DND-41 (cell line): Measurements from ENCODE around the gene SDF2L1.

ENCODE experiments used
- ATAC-seq: fragments of 200-7000 bp; cut with Tn5 transposase; 3 replicates; pipeline ENCODE4 v1.9.1; 2021; ENCODE audit warnings: low read depth; ENCODE audit not compliant: insufficient read depth
- DNase-seq: peaks from one replicate; pipeline ENCODE4 v3.0.0-alpha.2; 2020
- H2AFZ ChIP-seq: 2 replicates; pipeline ENCODE4 v1.6.0; 2012; ENCODE audit warnings: low read depth, low read length
- H3K27ac ChIP-seq: 2 replicates; pipeline ENCODE4 v1.5.1; 2012; ENCODE audit warnings: low read length, inconsistent platforms
- H3K27me3 ChIP-seq: fragments of 200-600 bp; sonication (generic); 2 replicates; pipeline ENCODE4 v1.6.0; 2012; ENCODE audit warnings: low read length, mild to moderate bottlenecking, inconsistent platforms; ENCODE audit not compliant: insufficient read depth, poor library complexity
- H3K36me3 ChIP-seq: 2 replicates; pipeline ENCODE4 v1.5.1; 2012; ENCODE audit warnings: low read length, inconsistent platforms; ENCODE audit not compliant: insufficient read depth
- H3K4me1 ChIP-seq: 2 replicates; pipeline ENCODE4 v1.5.1; 2012; ENCODE audit warnings: mild to moderate bottlenecking, low read length; ENCODE audit not compliant: insufficient read depth
- H3K4me2 ChIP-seq: 2 replicates; pipeline ENCODE4 v1.6.0; 2012; ENCODE audit warnings: mild to moderate bottlenecking, moderate library complexity, low read length, inconsistent platforms; ENCODE audit not compliant: insufficient read depth
- H3K4me3 ChIP-seq, 2 experiments: fragments of 200-600 bp in 1 of 2; shearing (Covaris generic) in 1 of 2; 2 replicates each; pipeline ENCODE4 v1.5.1; 2012 to 2016; ENCODE audit warnings: inconsistent platforms in 2 of 2, low read length in 2 of 2, mild to moderate bottlenecking in 2 of 2, low read depth in 1 of 2, moderate library complexity in 1 of 2
- H3K79me2 ChIP-seq: 2 replicates; pipeline ENCODE4 v1.6.0; 2012; ENCODE audit warnings: low read length, inconsistent platforms; ENCODE audit not compliant: insufficient read depth
- H3K9ac ChIP-seq: 2 replicates; pipeline ENCODE4 v1.6.0; 2012; ENCODE audit warnings: low read depth, mild to moderate bottlenecking, inconsistent platforms, low read length, moderate library complexity
- H3K9me3 ChIP-seq: 2 replicates; pipeline ENCODE4 v1.5.1; 2012; ENCODE audit warnings: low read length, moderate library complexity, mild to moderate bottlenecking, inconsistent platforms; ENCODE audit not compliant: insufficient read depth, severe bottlenecking
- H4K20me1 ChIP-seq: 2 replicates; pipeline ENCODE4 v1.6.0; 2012; ENCODE audit warnings: low read length; ENCODE audit not compliant: insufficient read depth
- EZH2 ChIP-seq: IDR thresholded peaks from 3 replicates; pipeline ENCODE4 v1.6.1; 2012; ENCODE audit warnings: borderline replicate concordance, low read depth, mild to moderate bottlenecking, moderate library complexity, low read length, inconsistent platforms; ENCODE audit not compliant: severe bottlenecking
- TF ChIP-seq, protein P1 (sequence below): IDR thresholded peaks from 2 replicates; pipeline ENCODE4 v1.5.1; 2012; ENCODE audit warnings: borderline replicate concordance, low read length, moderate library complexity, mild to moderate bottlenecking; ENCODE audit not compliant: poor library complexity, severe bottlenecking; ENCODE audit errors: extremely low read depth

Gene SDF2L1

GRCh38 chr22:21657020-21657359 is 14.9 kb downstream of the SDF2L1 start:
- Histone ChIP-seq H4K20me1 (peaks cover 4% of the 10 kb centered on the region; the same call in 1 of the 2 replicates), H3K36me3 (peaks cover 19% of the 10 kb centered on the region), H3K4me1 (peaks cover 49% of the 10 kb centered on the region), H3K27me3 (no peaks in the 10 kb centered on the region), H3K4me3 (peak overlapping the region; percentile 52 to 81; a peak in 3 of 4 replicates), H3K9ac (peak overlapping the region; percentile 86), H3K9me3 (no peaks in the 10 kb centered on the region), H3K79me2 (peaks cover 33% of the 10 kb centered on the region), H2AFZ (peak overlapping the region; percentile 87), H3K27ac (peak overlapping the region; percentile 94), H3K4me2 (peak overlapping the region; percentile 99)
- DNase-seq (no peak), ATAC-seq (peak; percentile 18)
- no peak for TF ChIP-seq EZH2
- TF ChIP-seq, protein P1, sequence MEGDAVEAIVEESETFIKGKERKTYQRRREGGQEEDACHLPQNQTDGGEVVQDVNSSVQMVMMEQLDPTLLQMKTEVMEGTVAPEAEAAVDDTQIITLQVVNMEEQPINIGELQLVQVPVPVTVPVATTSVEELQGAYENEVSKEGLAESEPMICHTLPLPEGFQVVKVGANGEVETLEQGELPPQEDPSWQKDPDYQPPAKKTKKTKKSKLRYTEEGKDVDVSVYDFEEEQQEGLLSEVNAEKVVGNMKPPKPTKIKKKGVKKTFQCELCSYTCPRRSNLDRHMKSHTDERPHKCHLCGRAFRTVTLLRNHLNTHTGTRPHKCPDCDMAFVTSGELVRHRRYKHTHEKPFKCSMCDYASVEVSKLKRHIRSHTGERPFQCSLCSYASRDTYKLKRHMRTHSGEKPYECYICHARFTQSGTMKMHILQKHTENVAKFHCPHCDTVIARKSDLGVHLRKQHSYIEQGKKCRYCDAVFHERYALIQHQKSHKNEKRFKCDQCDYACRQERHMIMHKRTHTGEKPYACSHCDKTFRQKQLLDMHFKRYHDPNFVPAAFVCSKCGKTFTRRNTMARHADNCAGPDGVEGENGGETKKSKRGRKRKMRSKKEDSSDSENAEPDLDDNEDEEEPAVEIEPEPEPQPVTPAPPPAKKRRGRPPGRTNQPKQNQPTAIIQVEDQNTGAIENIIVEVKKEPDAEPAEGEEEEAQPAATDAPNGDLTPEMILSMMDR = no peak

DNA sequence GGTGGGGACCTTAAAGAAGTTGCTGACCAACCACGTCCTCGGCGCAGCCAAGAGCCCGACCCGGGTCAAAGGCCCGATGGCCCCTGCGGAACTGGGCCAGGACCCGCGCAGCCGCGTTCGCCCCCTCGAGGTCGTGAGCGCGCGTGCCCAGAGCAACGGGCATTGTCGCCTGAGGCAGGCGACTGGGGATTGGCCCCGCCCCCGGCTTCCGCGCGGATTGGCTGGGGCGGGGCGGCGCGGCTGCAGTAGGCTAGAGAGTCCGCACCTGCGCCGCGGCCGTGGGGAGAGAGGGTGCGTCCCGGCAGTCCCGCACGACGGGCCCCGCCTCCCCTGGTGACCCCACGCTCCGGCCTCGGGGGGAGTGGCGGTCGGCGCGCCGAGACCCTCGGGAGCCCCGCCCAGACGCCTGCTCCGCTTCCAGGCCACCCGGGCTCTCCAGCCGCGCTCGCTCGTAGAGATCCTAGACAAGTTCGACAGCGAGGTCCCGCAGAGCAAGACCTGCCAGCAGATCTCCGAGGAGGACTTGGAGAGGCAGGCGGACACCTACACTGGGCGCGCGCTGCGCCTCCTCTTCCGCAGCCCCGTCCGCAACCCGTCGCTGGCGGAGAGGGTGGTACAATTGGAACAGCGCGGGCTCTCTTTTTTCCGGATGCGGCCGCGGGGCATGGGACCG is 15.4 kb downstream of the SDF2L1 start:
- H3K27ac ChIP-seq = peak overlapping the region; percentile 94
- peak overlapping the region; percentile 99 for H3K4me2 ChIP-seq
- H4K20me1 ChIP-seq = peaks cover 4% of the 10 kb centered on the region; the same call in 1 of the 2 replicates
- peak overlapping the region; percentile 87 for H2AFZ ChIP-seq
- peak overlapping the region; percentile 86 for H3K9ac ChIP-seq
- TF ChIP-seq, protein P1 = peak; percentile 58
- no peak for TF ChIP-seq EZH2
- ATAC-seq (peak; percentile 83), DNase-seq (peak; percentile 88)
- H3K79me2 ChIP-seq = peaks cover 28% of the 10 kb centered on the region
- H3K4me1 ChIP-seq = peaks cover 49% of the 10 kb centered on the region
- H3K27me3 ChIP-seq = no peaks in the 10 kb centered on the region
- peak overlapping the region; percentile 52 to 81; a peak in 3 of 4 replicates for H3K4me3 ChIP-seq
- H3K9me3 ChIP-seq = no peaks in the 10 kb centered on the region
- peaks cover 19% of the 10 kb centered on the region for H3K36me3 ChIP-seq

- no peak overlapping the region for H3K27ac ChIP-seq
- H3K4me2 ChIP-seq = no peak overlapping the region
- H3K4me1 ChIP-seq = peaks cover 32% of the 10 kb centered on the region
- no peak for DNase-seq
- no peak for TF ChIP-seq EZH2
- TF ChIP-seq, protein P1 = no peak
- H2AFZ ChIP-seq = no peak overlapping the region
- H3K79me2 ChIP-seq = peaks cover 9% of the 10 kb centered on the region
- no peaks in the 10 kb centered on the region for H4K20me1 ChIP-seq
- ATAC-seq = no peak
- no peaks in the 10 kb centered on the region for H3K9me3 ChIP-seq
- no peak overlapping the region for H3K4me3 ChIP-seq
- H3K9ac ChIP-seq = no peak overlapping the region
- no peaks in the 10 kb centered on the region for H3K36me3 ChIP-seq
- no peaks in the 10 kb centered on the region for H3K27me3 ChIP-seq
Observed at GRCh38 chr22:21659864-21660525, 17.9 kb downstream of the SDF2L1 start.
